A549 (cell line): ENCODE measurements around the gene ERH.
A peak's percentile ranks its signal among the peaks of the same experiment; 100 is the strongest.

Experiments
- CTCF ChIP-seq: fragments of >200 bp; sonication (Bioruptor Twin); formaldehyde crosslinking; IDR thresholded peaks from 3 replicates; pipeline ENCODE4 v1.5.1; 2016
- REST ChIP-seq: fragments of 200-600 bp; sonication (generic); IDR thresholded peaks from 2 replicates; pipeline ENCODE4 v1.6.1; 2016; ENCODE audit warnings: antibody characterized with exemption, mild to moderate bottlenecking, moderate library complexity

DNA sequence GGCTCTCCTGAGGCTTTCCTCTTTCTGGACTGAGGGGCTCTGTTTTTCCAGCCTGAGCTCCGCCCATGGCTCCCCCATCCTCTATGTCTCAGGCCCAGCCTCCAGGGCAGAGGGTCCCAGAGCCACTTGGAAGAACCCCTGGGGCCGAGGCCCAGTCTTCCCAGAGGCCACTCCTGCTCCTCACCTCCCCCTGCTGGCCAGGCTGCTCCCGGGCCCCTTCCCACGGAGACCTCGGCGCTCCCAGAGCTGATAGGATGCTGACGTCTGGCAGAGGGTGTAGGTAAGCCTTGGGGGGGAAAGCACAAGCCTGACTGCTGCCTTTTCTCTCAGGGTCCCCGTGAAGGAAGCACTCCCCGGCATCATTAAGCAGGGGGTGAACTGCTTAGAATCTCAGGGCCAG lies 51.4 kb downstream of the ERH start:
- TF ChIP-seq CTCF (peak; percentile 57), REST (no peak)
